HEK293 (cell line): ENCODE measurements around the gene GABPB1.

Experiments
- CTCF ChIA-PET: fragments of 350-600 bp; formaldehyde crosslinking; extraction: SDS; loops from one replicate; lab custom pipeline; 2021; ENCODE audit warnings: antibody characterized with exemption; lab: Yijun Ruan, JAX
- POLR2A ChIA-PET: fragments of 300-600 bp; formaldehyde crosslinking; extraction: SDS; loops from one replicate; lab custom pipeline; 2020; ENCODE audit warnings: antibody characterized with exemption, inconsistent platforms; lab: Yijun Ruan, JAX
- H3K27ac ChIP-seq: fragments of 200-500 bp; sonication (Bioruptor generic); 2 replicates; pipeline ENCODE4 v1.5.1; 2014; ENCODE audit warnings: low read depth, low read length, control low read depth, inconsistent platforms; ENCODE audit errors: extremely low read depth
- H3K36me3 ChIP-seq, 2 experiments: fragments of 200-500 bp in 1 of 2; sonication (Bioruptor generic) in 1 of 2; 1 replicate in 1 of 2; 2 replicates in 1 of 2; pipeline ENCODE4 v1.5.1; 2014 to 2017; ENCODE audit warnings: inconsistent platforms in 2 of 2, low read length in 2 of 2; ENCODE audit not compliant: control insufficient read depth in 2 of 2, insufficient read depth in 1 of 2
- H3K4me1 ChIP-seq: fragments of 200-500 bp; sonication (Bioruptor generic); 2 replicates; pipeline ENCODE4 v1.5.1; 2014; ENCODE audit warnings: mild to moderate bottlenecking, low read length, inconsistent platforms; ENCODE audit not compliant: control insufficient read depth, insufficient read depth
- H3K4me3 ChIP-seq: 2 replicates; pipeline ENCODE4 v1.5.1; 2011; ENCODE audit warnings: low read depth, mild to moderate bottlenecking, control low read depth, low read length, moderate library complexity
- H3K9me3 ChIP-seq: fragments of 200-500 bp; sonication (Bioruptor generic); 2 replicates; pipeline ENCODE4 v1.5.1; 2014; ENCODE audit warnings: low read depth, low read length, inconsistent platforms; ENCODE audit not compliant: control insufficient read depth, insufficient read depth
- GFI1B ChIP-seq: fragments of 450-650 bp; formaldehyde crosslinking; IDR thresholded peaks from 2 replicates; pipeline ENCODE4 v1.5.1; 2016; ENCODE audit warnings: missing biosample characterization, missing genetic modification characterization
- GLIS2 ChIP-seq: fragments of 450-650 bp; formaldehyde crosslinking; IDR thresholded peaks from 2 replicates; pipeline ENCODE4 v1.5.1; 2016; ENCODE audit warnings: missing biosample characterization, missing genetic modification characterization
- KLF10 ChIP-seq: fragments of 450-650 bp; IDR thresholded peaks from 2 replicates; pipeline ENCODE4 v1.5.1; 2018; ENCODE audit warnings: missing biosample characterization, mild to moderate bottlenecking, missing genetic modification characterization
- KLF17 ChIP-seq: fragments of 450-650 bp; formaldehyde crosslinking; IDR thresholded peaks from 2 replicates; pipeline ENCODE4 v1.5.1; 2016; ENCODE audit warnings: missing biosample characterization, missing genetic modification characterization
- REPIN1 ChIP-seq: fragments of 450-650 bp; formaldehyde crosslinking; IDR thresholded peaks from 2 replicates; pipeline ENCODE4 v1.5.1; 2017; ENCODE audit warnings: missing biosample characterization, missing genetic modification characterization, low read depth
- REST ChIP-seq: fragments of 450-650 bp; formaldehyde crosslinking; IDR thresholded peaks from 2 replicates; pipeline ENCODE4 v1.5.1; 2016; ENCODE audit warnings: missing biosample characterization, missing genetic modification characterization
- SALL2 ChIP-seq: fragments of 450-650 bp; formaldehyde crosslinking; IDR thresholded peaks from 2 replicates; pipeline ENCODE4 v1.5.0; 2017; ENCODE audit warnings: missing biosample characterization, mild to moderate bottlenecking, missing genetic modification characterization, borderline replicate concordance
- SCRT2 ChIP-seq: fragments of 450-650 bp; formaldehyde crosslinking; IDR thresholded peaks from 2 replicates; pipeline ENCODE4 v1.5.1; 2016; ENCODE audit warnings: missing biosample characterization, missing genetic modification characterization
- ZBTB1 ChIP-seq: fragments of 450-650 bp; formaldehyde crosslinking; IDR thresholded peaks from 2 replicates; pipeline ENCODE4 v1.5.1; 2016; ENCODE audit warnings: missing biosample characterization, missing genetic modification characterization
- ZBTB48 ChIP-seq: fragments of 450-650 bp; formaldehyde crosslinking; IDR thresholded peaks from 2 replicates; pipeline ENCODE4 v1.5.1; 2016; ENCODE audit warnings: missing biosample characterization, missing genetic modification characterization
- ZEB2 ChIP-seq: fragments of 450-650 bp; formaldehyde crosslinking; IDR thresholded peaks from 2 replicates; pipeline ENCODE4 v1.5.1; 2016; ENCODE audit warnings: missing biosample characterization, missing genetic modification characterization
- ZNF214 ChIP-seq: fragments of 450-650 bp; formaldehyde crosslinking; IDR thresholded peaks from 2 replicates; pipeline ENCODE4 v1.5.1; 2017; ENCODE audit warnings: missing biosample characterization, mild to moderate bottlenecking, missing genetic modification characterization, borderline replicate concordance
- ZNF239 ChIP-seq: fragments of 450-650 bp; formaldehyde crosslinking; IDR thresholded peaks from 2 replicates; pipeline ENCODE4 v1.5.1; 2016; ENCODE audit warnings: missing biosample characterization, missing genetic modification characterization
- ZNF449 ChIP-seq: fragments of 450-650 bp; formaldehyde crosslinking; IDR thresholded peaks from 2 replicates; pipeline ENCODE4 v1.5.1; 2017; ENCODE audit warnings: missing biosample characterization, mild to moderate bottlenecking, missing genetic modification characterization, moderate library complexity
- ZNF561 ChIP-seq: fragments of 450-650 bp; IDR thresholded peaks from 2 replicates; pipeline ENCODE4 v1.5.1; 2018; ENCODE audit warnings: missing biosample characterization, missing genetic modification characterization, borderline replicate concordance
- ZNF677 ChIP-seq: fragments of 450-650 bp; IDR thresholded peaks from 2 replicates; pipeline ENCODE4 v1.5.0; 2018; ENCODE audit warnings: missing biosample characterization, mild to moderate bottlenecking, missing genetic modification characterization, moderate library complexity
- ZNF747 ChIP-seq: fragments of 450-650 bp; formaldehyde crosslinking; IDR thresholded peaks from 2 replicates; pipeline ENCODE4 v1.5.1; 2016; ENCODE audit warnings: missing biosample characterization, missing genetic modification characterization
- ZSCAN23 ChIP-seq: fragments of 450-650 bp; formaldehyde crosslinking; IDR thresholded peaks from 2 replicates; pipeline ENCODE4 v1.5.1; 2016; ENCODE audit warnings: missing biosample characterization, missing genetic modification characterization

Gene GABPB1

GRCh38 chr15:50335251-50335650 is 19.7 kb downstream of the GABPB1 start:
- Histone ChIP-seq H3K4me3 (no peak overlapping the region), H3K4me1 (no peaks in the 10 kb centered on the region), H3K36me3 (no peaks in the 10 kb centered on the region; a peak in 1 of 3 replicates), H3K9me3 (no peaks in the 10 kb centered on the region), H3K27ac (no peak overlapping the region)
- CTCF ChIA-PET = no interaction called here
- POLR2A ChIA-PET = no interaction called here
- TF ChIP-seq GFI1B (tag by site-specific recombination) = no peak
- no peak for TF ChIP-seq ZEB2 (tag by site-specific recombination)
- no peak for TF ChIP-seq ZSCAN23 (tag by site-specific recombination)
- no peak for TF ChIP-seq ZNF677 (tag by site-specific recombination)
- no peak for TF ChIP-seq ZNF449 (tag by site-specific recombination)
- TF ChIP-seq KLF10 = no peak
- no peak for TF ChIP-seq ZNF239 (tag by site-specific recombination)
- TF ChIP-seq ZBTB1 = no peak
- no peak for TF ChIP-seq ZNF561 (tag by site-specific recombination)
- TF ChIP-seq SALL2 (tag by site-specific recombination) = no peak
- no peak for TF ChIP-seq KLF17 (tag by site-specific recombination)
- TF ChIP-seq ZBTB48 (tag by site-specific recombination) = no peak
- no peak for TF ChIP-seq REPIN1 (tag by site-specific recombination)
- TF ChIP-seq REST (tag by site-specific recombination) = no peak
- no peak for TF ChIP-seq ZNF747 (tag by site-specific recombination)
- no peak for TF ChIP-seq ZNF214 (tag by site-specific recombination)
- TF ChIP-seq SCRT2 (tag by site-specific recombination) = no peak
- no peak for TF ChIP-seq GLIS2

GRCh38 chr15:50333229-50333628 is 21.8 kb downstream of the GABPB1 start:
- H3K4me3 ChIP-seq = no peak overlapping the region
- no peaks in the 10 kb centered on the region for H3K9me3 ChIP-seq
- no peak overlapping the region for H3K27ac ChIP-seq
- ChIA-PET CTCF (interaction anchor here (0.6 kb wide), 1 partner anchor 9 kb away, joined by 3 read pairs; no protein-coding TSS in a partner anchor), POLR2A (no interaction called here)
- no peaks in the 10 kb centered on the region; a peak in 1 of 3 replicates for H3K36me3 ChIP-seq
- no peaks in the 10 kb centered on the region for H3K4me1 ChIP-seq
- TF ChIP-seq ZNF561 (tag by site-specific recombination) = no peak
